Endometrial microvascular endothelial cells (primary cell): ENCODE results near the gene ECI1. TPM values are rescaled to one million over a fixed set of nuclear protein-coding genes. Genes with fewer than 3 reads are reported as not detected.

Experiments used
- in situ Hi-C: cut with HindIII; loops from 2 replicates; pipeline ENCODE4 v1.10.0; 2017; ENCODE audit warnings: low sequenced_read_pairs, low pct_unique_long_range_greater_than_20kb; ENCODE audit errors: inconsistent ontology term
- total RNA-seq: library from RNA; depleted of rRNA; stranded (reverse); fragments of >200 nt; gene quantifications from one replicate; pipeline ENCODE4 v1.2.3, GENCODE V29; 2015; ENCODE audit errors: inconsistent ontology term

Gene ECI1
- total RNA-seq, 1 donor from 2014 or later, result 31.7 TPM

DNA sequence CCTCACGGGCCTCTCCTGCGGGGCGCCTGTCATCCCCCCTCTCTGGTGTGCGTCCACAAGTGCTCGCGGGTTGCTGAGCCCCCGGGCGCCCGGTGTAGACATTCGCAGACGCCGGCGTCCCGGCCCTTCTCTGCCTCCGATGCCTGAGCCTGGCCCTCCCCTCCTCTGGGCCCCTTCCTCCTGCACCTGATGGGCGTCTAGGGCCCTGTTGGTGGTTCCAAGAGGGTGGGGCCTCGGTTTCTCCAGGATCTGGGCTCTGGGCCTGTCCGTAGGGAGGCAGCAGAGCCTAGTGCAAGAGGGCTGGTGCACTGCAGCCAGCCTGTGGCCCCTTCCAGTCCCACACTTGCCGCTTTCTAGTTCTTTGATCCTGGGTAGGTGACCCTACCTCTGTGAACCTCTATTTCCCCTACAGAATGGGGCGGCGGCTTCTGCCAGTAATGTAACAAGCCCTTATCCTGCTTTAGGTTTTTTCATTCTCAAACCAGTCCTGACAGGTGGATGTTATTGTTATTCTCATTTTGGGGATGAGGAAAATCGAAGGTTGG lies 27.4 kb downstream of the ECI1 start:
- in situ Hi-C loops, result no loop called here

DNA sequence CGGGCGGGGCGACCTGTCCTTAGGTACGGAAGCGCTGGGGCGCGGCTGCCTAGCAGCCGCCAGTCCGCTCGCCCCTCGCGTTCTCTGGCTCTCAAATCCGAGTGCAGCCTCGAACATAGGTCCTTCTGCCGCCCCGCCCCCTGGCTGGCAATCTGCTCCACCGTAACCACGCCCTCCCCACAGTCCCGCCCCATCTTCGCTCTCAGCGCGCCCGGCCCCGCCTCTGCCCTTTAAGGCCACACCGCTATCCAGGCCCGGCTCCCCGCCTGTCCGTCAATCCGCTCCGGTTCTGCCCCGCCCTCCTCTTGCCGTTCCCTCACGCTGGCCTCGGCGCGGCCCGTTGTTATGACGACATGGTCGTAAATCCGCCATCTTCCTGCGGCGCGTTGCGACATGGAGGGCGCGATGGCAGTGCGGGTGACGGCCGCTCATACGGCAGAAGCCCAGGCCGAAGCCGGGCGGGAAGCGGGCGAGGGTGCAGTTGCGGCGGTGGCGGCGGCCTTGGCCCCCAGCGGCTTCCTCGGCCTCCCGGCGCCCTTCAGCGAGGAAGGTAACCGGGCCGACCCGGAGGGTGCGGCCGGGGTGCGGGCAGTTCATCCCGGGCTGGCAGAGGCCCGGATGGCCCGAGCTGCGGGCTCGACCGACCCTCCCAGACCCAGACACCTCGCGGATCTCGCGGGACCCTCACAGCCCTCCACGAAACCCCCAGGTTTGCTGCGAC lies 28.0 kb downstream of the ECI1 start, which contains the start of gene E4F1:
Gene E4F1 (plus strand): TSS at position 371 of the 721 bp plus-strand sequence. CDS start 23 bp downstream, at position 394.
- in situ Hi-C loops, result no loop called here

DNA sequence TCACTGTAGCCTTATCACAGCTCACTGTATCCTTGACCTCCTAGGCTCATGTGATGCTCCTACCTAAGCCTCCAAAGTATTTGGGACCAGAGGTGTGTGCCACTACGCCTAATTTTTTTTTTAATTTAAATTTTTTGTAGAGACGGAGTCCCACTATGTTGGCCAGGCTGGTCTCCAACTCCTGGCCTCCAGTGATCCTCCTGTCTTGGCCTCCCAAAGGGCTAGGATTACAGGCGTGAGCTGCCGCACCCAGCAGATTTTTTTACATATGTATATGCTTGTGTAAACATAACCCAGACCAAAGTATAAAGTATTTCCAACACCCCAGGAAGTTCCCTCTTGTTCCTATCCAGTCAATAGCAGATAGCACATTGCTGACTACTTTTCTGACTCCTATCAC lies 35.1 kb downstream of the ECI1 start:
- in situ Hi-C loops, result no loop called here

DNA sequence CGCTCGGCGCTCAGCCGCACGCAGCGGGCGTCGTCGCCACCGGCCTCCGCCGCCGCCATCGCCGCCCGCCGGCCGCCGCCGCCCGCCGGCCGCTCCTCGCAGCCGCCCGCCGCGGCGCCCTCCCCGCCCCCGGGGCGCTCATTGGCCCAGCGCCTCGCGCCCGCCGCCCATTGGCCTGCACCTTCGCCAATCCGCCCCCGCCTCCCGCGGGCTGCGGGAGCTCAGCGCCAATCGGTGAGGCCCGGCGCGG lies 36.7 kb downstream of the ECI1 start, which contains the start of gene PGP:
Gene PGP (minus strand): TSS at position 122 of the 250 bp plus-strand sequence. CDS start 63 bp downstream, at position 59.
- in situ Hi-C loops, result no loop called here

DNA sequence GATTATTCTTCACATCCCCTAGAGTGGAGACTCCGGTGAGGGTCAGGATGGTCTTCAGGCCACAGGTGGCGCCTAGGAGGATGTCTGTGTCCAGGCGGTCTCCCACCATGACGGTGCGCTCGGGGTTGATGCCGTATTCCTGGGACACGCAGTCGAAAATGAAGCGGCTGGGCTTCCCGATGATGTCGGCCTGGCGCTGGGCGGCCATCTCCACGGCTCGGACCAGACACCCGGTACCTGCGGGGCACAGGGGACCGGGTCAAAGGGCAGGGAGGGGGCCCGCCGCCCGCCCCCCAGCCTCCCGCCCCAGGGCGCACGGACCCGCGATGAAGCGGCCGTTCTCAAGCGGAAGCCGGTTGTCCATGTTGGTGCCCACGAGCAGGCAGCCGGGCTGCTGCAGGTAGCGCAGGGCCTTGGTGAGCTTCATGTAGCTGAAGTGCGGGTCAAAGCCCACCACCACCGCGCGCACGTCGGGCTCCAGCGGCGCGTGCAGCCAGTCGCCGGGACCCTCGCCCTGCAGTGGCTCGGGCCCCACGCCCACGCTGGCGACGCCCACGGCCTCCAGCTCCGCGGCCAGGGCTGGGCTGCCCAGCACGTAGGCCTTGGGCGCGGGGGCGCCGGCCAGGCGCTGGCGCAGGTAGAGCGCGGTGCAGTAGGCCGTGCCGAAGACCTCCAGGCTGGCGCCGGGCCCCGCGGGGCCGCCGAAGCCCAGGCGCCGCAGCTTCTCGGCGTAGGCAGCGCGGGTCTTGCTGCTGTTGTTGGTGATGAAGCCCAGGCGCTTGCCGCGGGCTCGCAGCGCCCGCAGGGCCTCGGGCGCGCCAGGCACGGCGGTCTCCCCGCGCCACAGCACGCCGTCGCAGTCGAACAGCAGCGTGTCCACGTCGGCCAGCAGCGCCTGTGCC lies 37.3 kb downstream of the ECI1 start:
- in situ Hi-C loops, result no loop called here

DNA sequence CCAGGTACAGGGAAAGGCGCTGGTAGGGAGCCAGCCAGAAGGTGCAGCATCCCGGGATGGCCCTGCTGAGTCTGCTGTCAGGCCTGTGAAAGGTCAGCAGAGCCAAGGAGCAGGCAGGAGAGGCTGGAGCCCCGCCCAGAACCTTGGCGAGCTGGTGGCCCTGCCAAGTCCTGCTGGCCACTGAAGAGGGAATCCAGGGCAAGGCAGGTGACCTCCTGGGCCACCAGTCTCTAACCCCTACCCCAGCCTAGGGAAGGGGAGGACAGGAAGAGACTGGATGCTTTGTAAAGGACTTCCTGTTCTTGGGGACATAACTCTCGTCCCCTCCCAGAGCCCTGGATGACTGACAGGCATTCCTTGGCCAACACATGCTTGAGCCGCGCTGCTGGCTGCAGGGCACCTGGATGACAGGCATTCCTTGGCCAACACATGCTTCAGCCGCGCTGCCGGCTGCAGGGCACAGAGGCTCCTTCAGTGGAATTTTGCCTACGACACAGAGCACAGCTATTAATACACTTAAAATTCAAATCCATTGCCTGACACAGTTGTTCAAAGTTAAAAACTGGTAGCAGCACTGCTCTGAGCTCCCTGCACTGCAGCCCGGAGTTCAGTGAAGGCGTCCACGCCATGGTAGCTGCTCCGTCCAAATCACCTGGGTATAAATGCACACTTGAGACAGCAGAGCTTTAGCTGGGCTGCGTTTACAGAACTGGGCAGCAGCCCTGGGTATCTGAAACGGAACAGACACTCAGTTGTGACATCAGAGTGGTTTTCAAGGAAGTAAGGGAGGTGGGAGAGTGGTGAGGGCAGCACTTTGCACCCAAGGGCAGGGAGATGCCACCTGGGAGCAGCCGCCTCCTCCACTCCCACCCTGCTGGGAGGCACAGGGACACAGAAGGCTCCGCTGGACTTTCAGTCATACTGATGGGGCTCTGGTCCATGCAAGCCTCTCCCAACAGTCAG lies 38.7 kb downstream of the ECI1 start:
- in situ Hi-C loops, result no loop called here

DNA sequence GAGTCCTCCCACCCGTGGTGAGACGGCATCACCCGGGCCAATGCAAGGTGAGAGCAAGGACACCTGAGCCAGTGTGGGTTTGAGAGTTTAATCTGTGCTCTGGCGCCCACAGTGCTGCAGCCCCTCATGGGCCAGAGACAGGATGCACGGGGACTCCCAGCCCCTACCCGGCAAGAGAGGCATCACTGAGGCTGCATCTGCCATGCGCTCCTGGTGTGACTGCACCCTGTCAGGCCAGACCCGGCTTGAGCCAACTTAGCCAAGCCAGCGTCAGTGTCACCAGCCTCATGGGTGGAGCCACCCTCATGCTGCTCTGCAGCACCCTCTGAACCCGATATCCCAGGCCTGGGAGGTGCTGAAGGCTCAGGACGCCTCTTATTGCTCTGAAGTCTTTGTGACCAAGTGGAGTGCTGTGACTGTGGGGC lies 39.5 kb downstream of the ECI1 start:
- in situ Hi-C loops, result no loop called here

DNA sequence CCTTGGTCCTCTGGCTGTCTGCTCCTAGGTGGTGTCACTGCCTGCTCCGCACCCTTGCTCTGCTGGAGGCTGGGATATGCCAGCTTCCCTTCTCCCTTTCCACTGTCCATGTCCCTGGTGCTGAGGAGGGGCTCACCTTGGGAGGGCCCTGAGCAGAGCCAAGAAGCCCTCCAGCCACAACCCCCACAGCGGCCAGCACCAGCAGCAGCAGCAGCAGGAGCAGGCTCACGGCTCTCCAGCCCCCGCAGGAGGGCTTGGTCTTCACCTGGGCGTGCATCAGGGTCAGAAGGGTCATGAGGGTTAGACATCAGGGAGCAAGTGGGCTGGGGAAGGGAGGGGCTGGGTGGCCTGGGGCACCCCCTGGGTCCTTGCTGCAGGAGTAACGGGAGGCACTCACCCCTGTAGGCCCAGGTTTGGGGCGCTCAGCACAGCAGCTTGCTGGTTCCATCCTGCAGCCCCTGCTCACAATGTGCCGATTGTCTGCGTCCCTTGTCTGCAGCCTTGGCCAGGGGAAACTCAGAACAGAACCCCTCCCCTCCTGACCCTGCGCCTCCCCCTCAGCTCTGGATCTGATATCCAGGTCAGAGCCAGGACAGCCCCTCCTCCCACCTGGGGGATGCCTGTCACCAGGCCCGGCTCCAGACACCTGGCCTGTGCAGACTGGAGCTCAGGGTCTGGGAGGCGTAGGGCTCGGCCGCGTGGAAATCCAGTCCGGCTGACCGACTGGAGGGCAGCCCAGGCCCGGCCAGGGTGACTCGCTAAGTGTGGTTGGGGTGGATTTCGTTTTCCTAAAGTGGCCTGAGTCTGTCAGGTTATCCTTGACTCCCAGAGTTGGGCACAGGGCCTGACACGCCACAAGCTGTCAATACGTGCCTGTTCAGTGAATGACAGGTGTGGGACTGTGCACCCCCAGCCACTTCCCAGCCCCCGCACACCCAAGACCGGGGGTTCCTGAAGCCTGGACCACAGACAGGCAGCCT lies 40.7 kb downstream of the ECI1 start, which contains the start of gene BRICD5:
Gene BRICD5 (minus strand): TSS at position 478 of the 980 bp plus-strand sequence. CDS start 30 bp downstream, at position 448.
- in situ Hi-C loops, result no loop called here

DNA sequence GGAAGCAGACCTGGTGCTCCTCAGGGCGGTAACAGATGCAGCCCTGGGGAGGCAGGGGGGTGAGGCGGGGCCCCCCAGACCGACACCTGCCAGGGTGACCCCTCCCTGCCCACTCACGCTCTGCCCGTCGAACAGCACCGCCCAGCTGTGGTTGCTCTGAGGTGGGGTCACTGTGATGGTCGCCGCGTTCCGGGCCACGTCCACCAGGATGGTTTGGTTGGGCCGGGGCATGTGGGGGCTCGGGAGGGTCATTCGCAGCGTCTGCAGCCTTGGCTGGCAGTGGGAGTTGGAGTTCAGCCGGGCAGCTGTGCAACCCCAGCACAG lies 41.4 kb downstream of the ECI1 start:
- in situ Hi-C loops, result no loop called here

DNA sequence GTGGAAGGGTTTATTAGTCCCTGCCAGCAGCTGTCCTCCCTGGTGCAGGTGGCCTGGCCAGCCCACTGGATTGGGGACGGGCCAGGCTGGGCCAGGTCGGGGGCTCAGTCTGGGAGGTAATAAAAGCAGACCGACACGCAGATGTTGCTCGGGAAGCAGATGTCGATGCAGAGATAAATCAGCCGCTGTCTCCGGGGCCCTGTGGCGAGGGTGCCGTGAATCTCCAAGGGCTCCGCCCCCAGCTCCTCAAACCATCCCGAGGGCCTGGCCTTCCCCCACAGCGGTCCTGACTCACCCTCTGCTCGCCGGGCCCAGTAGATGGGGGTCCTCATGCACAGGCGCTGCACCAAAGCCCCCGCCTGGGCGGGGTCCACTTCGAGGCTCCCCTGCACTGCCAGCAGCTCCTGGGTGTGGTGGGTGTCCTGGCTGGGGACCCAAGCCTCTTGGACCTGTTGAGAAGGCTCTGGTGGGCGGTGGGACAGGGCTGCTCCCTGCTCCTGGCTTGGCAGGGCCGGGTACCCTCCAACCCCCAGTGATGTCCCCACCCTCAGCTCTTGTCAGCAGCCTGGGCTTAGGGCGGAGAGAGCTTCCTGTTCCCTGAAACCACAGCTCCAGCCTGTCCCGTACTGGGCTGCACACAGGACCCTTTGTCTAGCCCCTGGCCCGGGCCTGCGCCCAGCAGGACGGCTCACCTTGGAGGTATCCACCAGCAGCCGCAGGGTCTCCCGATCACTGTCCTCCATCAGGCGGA lies 42.0 kb downstream of the ECI1 start:
- in situ Hi-C loops, result no loop called here

DNA sequence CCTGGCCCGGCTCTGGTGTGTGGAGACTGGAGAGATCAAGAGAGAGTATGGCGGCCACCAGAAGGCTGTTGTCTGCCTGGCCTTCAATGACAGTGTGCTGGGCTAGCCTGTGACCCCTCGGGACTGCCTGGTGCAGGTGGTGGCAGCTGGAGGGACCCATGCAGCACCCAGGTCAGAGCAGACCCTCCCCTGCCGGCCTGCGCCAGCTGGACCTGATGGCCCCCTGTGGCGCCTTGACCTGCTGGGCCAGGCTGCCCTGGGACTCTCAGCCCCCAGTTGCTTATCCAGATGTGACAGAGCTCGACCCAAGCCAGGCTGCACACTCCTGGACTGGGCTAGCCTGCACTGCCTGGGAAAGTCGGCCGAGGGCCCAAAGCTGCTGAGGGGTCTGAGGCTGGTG lies 42.6 kb downstream of the ECI1 start:
- in situ Hi-C loops, result no loop called here

DNA sequence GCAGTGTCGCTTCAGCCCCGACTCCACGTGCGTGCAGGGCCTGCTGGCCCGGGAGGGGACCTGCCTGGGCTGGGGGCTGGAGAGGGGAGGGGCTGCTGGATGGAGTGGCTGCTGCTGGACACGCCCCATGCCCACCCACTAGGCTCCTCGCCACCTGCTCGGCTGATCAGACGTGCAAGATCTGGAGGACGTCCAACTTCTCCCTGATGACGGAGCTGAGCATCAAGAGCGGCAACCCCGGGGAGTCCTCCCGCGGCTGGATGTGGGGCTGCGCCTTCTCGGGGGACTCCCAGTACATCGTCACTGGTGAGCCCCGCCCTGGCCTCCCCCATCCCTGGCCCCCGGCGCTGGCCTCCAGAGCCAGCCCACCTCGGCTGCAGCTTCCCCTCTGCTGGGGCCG lies 43.1 kb downstream of the ECI1 start:
- in situ Hi-C loops, result no loop called here

DNA sequence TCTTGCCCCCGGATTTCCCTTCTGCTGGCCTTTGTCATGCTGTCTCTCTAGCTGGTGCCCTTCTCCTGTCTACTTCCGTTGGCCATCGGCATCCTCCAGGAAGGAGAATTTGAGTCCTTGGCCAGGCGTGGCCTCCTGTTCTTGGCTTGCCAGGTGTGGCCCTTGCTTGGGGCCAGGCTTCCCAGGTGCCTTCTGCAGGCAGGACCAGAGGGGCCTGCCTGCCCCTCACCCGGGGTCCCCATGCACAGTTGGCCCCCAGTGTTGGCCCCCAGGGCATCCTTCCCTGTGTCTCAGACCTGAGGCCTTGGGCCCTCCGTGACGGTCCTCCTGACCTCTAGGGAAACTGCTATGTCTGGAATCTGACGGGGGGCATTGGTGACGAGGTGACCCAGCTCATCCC lies 43.5 kb downstream of the ECI1 start:
- in situ Hi-C loops, result no loop called here

DNA sequence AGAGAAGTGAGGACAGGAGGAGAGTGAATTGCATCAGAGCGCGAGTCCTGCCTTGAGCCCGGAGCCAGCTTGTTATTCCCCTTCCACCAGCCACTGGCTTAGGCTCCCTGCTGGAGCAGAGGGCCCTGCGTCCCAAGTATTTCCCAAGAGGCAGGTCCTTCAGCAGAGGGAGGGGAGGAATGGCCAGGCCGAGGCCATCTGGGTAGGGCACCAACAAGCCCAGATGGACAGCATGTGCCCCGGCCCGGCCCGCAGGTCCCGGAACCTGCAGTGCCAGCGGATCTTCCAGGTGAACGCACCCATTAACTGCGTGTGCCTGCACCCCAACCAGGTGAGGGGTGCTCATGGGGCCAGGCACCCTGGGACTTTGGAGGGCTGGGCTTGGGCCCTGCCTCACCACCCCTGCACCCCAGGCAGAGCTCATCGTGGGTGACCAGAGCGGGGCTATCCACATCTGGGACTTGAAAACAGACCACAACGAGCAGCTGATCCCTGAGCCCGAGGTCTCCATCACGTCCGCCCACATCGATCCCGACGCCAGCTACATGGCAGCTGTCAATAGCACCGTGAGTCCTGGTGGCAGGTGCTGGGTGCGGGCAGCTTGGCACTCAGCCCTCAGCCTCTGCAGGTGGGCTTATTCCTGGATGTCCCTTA lies 44.5 kb downstream of the ECI1 start:
- in situ Hi-C loops, result no loop called here

DNA sequence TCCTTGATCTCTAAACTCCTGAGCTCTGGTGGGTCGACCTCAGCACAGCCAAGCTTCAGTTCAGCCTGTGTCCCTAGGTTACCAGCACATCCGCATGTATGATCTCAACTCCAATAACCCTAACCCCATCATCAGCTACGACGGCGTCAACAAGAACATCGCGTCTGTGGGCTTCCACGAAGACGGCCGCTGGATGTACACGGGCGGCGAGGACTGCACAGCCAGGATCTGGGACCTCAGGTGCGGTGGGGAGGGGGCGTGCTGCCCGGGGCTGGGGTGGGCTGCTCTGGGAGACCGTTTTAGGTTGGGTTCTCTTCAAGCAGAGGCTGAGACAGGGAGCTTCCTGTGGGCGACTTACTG lies 45.0 kb downstream of the ECI1 start:
- in situ Hi-C loops, result no loop called here

DNA sequence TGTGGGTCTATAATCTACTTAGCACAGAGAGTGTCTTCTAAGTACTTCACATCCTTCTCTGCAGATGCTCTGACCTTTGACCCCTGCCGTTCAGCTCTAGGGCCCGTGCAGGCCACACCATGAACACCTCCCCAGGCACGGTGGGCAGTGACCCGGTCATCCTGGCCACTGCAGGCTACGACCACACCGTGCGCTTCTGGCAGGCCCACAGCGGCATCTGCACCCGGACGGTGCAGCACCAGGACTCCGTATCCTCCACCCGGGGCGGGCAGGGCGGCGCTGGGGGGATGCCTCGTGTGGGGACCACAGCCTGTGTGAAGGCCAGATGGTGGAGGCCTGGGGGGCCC lies 45.4 kb downstream of the ECI1 start:
- in situ Hi-C loops, result no loop called here
